ENCODE data around the gene ADO. TPM values are rescaled to one million over a fixed set of nuclear protein-coding genes. Genes with fewer than 3 reads are reported as not detected.

Gene ADO
- 23.4 TPM for total RNA-seq

DNA sequence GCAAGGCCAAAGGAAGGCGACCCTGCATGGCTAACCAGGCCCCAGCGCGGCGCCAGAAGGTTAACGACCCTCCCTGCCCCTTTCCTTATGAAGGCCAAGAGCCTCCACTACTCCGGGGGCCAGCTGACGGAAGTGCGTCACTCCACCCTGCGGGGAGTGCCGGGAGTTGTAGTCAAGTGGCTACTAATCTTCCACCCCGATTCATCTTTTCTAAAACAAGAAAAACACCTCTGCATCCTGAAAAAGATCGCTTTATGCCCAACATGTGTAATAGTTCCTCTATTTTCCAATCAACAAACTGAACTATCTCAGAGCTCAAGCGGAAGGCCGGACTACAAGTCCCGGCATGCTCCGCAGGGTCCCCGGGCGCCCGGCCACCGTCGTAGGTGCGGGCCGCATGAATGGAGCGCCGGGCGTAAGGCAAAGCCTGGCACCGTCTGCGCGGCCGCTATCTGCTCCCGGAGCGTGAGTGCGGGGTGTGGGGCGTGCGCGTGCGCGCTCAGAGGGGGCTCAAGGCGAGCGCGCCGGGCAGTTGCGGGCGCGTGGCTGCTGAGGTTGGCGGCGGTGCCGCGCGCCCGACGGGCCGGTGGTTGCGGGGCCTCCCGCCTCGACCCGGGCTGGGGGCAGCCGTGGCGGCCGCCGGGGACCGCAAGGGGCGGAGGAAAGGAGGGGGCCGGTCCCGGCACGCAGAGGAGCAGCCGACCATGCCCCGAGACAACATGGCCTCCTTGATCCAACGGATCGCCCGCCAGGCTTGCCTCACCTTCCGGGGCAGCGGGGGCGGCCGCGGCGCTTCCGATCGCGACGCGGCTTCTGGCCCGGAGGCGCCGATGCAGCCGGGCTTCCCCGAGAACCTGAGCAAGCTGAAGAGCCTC, at the start of gene ADO:
ADO (plus strand) TSS at position 365 of the 875 bp plus-strand sequence; CDS start at position 705, 340 bp downstream.
- H3K9me3 ChIP-seq (ENCODE audit: low read depth, low read length), result no peaks in the 10 kb centered on the region
- H3K27me3 ChIP-seq (ENCODE audit: insufficient read depth, low read length), result no peaks in the 10 kb centered on the region

GRCh38 chr10:62754963-62755362, 49.6 kb upstream of the ADO start:
- H3K27me3 ChIP-seq (ENCODE audit: insufficient read depth, low read length), result no peaks in the 10 kb centered on the region
- H3K4me1 ChIP-seq (ENCODE audit: insufficient read depth, low read length), result peaks cover 22% of the 10 kb centered on the region
- no peak overlapping the region for H3K4me3 ChIP-seq (ENCODE audit: low read length)
- H3K9me3 ChIP-seq (ENCODE audit: low read depth, low read length), result no peaks in the 10 kb centered on the region

More for the DNA sequence above, at the start of gene ADO:
- peaks cover 31% of the 10 kb centered on the region for H3K4me1 ChIP-seq (ENCODE audit: insufficient read depth, low read length)
- peak within 1 kb of the TSS; percentile 88 for H3K4me3 ChIP-seq (ENCODE audit: low read length)

DNA sequence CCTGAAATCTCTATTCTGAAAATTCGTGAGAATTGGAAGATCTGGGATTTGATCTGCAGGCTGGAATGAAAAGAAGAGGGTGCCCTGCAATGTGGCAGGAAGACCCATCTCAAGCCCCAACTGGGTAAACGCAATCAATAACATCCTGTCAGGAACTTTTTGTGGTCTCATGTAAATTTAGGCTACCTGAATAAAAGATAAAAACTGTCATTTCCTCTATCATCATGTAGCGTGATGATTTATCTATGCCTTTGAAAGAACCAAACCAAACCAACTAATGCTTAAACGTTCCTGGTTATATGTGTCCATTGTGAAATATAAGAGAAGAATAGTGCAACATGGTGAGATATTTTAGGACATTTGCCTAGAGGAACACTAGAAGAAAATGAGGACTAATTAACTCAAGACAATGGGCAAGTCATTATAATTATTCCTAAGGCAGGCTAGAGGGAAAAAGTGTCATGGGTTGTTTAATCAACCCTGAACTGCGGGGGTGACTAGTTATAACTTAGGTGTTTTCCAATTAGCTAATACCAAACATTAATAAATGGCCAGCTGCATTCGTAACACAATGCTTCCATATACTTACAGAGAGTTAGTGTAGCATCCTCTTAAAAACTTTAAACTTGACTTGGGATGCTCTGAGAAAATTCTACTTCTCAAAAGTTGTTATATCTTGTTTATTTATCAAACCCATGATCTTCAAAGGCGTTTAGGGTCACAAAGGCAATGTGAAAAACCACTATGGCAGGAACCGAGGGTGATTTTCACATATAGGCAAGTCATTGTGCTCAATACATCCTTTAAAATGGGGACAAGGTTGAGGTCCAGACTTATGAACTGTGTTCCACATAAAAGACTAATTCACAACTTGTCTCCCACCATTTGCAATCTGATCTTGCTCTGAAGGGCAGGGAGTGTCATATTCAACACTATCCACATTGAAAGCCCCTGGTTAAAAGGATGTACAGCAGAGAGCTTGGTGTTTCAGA, 48.6 kb upstream of the ADO start:
- Histone ChIP-seq H3K27me3 (ENCODE audit: insufficient read depth, low read length) (no peaks in the 10 kb centered on the region), H3K4me3 (ENCODE audit: low read length) (no peak overlapping the region), H3K9me3 (ENCODE audit: low read depth, low read length) (no peaks in the 10 kb centered on the region), H3K4me1 (ENCODE audit: insufficient read depth, low read length) (peaks cover 32% of the 10 kb centered on the region)

- Histone ChIP-seq H3K9me3 (ENCODE audit: low read depth, low read length) (no peaks in the 10 kb centered on the region), H3K27me3 (ENCODE audit: insufficient read depth, low read length) (no peaks in the 10 kb centered on the region), H3K4me3 (ENCODE audit: low read length) (no peak overlapping the region), H3K4me1 (ENCODE audit: insufficient read depth, low read length) (peaks cover 37% of the 10 kb centered on the region)
Measured at GRCh38 chr10:62759599-62760175, 44.8 kb upstream of the ADO start.

GRCh38 chr10:62760401-62760800, 44.1 kb upstream of the ADO start:
- H3K27me3 ChIP-seq (ENCODE audit: insufficient read depth, low read length), result no peaks in the 10 kb centered on the region
- no peaks in the 10 kb centered on the region for H3K9me3 ChIP-seq (ENCODE audit: low read depth, low read length)
- peaks cover 31% of the 10 kb centered on the region for H3K4me1 ChIP-seq (ENCODE audit: insufficient read depth, low read length)
- no peak overlapping the region for H3K4me3 ChIP-seq (ENCODE audit: low read length)

DNA sequence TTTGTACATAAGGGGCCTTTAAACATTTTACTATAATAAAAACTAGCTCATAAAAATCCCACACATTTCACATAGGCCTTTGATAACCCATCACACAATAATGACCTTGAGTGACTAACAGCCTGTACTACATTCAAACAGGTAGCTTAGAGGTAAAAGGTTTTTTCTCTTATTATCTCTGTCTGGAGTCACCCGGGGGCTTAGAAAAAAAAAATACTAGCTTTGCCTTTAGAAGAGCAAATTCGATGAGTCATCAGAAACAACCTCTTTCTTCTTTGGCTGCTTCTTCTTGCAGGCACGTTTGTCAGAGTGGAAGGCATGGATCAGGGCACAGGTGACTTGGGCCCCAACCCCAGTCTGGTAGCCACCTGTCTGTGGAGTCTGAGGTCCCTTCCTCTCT, 43.4 kb upstream of the ADO start:
- peaks cover 25% of the 10 kb centered on the region for H3K4me1 ChIP-seq (ENCODE audit: insufficient read depth, low read length)
- H3K9me3 ChIP-seq (ENCODE audit: low read depth, low read length), result no peaks in the 10 kb centered on the region
- H3K4me3 ChIP-seq (ENCODE audit: low read length), result no peak overlapping the region
- no peaks in the 10 kb centered on the region for H3K27me3 ChIP-seq (ENCODE audit: insufficient read depth, low read length)

GRCh38 chr10:62763155-62763554, 41.4 kb upstream of the ADO start:
- Histone ChIP-seq H3K9me3 (ENCODE audit: low read depth, low read length) (no peaks in the 10 kb centered on the region), H3K4me3 (ENCODE audit: low read length) (no peak overlapping the region), H3K27me3 (ENCODE audit: insufficient read depth, low read length) (no peaks in the 10 kb centered on the region), H3K4me1 (ENCODE audit: insufficient read depth, low read length) (peaks cover 22% of the 10 kb centered on the region)

GRCh38 chr10:62764011-62764410, 40.5 kb upstream of the ADO start:
- no peaks in the 10 kb centered on the region for H3K9me3 ChIP-seq (ENCODE audit: low read depth, low read length)
- no peak overlapping the region for H3K4me3 ChIP-seq (ENCODE audit: low read length)
- peaks cover 22% of the 10 kb centered on the region for H3K4me1 ChIP-seq (ENCODE audit: insufficient read depth, low read length)
- H3K27me3 ChIP-seq (ENCODE audit: insufficient read depth, low read length), result no peaks in the 10 kb centered on the region

- Histone ChIP-seq H3K27me3 (ENCODE audit: insufficient read depth, low read length) (no peaks in the 10 kb centered on the region), H3K9me3 (ENCODE audit: low read depth, low read length) (no peaks in the 10 kb centered on the region), H3K4me3 (ENCODE audit: low read length) (no peak overlapping the region), H3K4me1 (ENCODE audit: insufficient read depth, low read length) (peaks cover 7% of the 10 kb centered on the region)
Measured at GRCh38 chr10:62765726-62766125, 38.8 kb upstream of the ADO start.

- Histone ChIP-seq H3K27me3 (ENCODE audit: insufficient read depth, low read length) (no peaks in the 10 kb centered on the region), H3K4me1 (ENCODE audit: insufficient read depth, low read length) (peaks cover under 1% of the 10 kb centered on the region), H3K4me3 (ENCODE audit: low read length) (no peak overlapping the region), H3K9me3 (ENCODE audit: low read depth, low read length) (no peaks in the 10 kb centered on the region)
Measured at GRCh38 chr10:62766386-62766785, 38.1 kb upstream of the ADO start.

- H3K9me3 ChIP-seq (ENCODE audit: low read depth, low read length), result no peaks in the 10 kb centered on the region
- no peak overlapping the region for H3K4me3 ChIP-seq (ENCODE audit: low read length)
- no peaks in the 10 kb centered on the region for H3K27me3 ChIP-seq (ENCODE audit: insufficient read depth, low read length)
- no peaks in the 10 kb centered on the region for H3K4me1 ChIP-seq (ENCODE audit: insufficient read depth, low read length)
Measured at GRCh38 chr10:62769574-62770242, 34.8 kb upstream of the ADO start.

DNA sequence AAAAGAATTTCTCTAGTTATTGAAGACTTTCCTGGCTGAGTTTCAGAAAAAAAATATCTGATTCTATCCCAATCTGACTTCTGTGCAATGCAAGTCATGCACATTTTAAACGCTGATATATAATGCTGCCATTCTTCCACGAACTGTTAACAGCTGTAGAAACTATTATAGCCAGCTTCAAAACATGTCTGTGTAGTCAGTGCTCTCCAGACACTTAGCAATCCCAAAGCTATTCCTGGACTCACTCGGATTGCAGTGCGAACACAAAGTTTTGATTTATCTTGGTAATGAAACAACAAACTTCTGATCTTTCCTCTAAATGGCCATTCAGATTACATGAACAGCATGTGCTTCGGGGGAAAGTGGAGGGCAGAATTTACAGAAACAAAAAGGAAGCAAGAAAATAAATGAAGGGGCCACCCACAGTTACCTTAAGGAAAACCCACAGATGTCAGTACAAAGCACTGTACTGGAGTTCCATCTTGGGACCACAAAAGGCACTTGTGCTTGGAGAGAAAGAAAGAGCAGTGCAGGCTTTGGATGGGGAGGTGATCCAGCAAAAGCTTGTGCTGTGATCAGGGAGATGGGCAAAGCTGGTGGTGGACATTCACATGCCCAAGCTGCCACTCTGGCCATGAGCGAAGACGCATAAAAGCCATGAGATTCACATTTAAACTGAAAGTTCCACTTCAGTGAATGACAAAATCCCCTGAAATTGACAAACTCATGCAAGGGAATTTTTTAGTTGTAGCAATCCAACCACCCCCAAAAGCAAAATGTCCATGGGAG, 32.1 kb upstream of the ADO start:
- H3K4me1 ChIP-seq (ENCODE audit: insufficient read depth, low read length), result no peaks in the 10 kb centered on the region
- no peaks in the 10 kb centered on the region for H3K9me3 ChIP-seq (ENCODE audit: low read depth, low read length)
- no peak overlapping the region for H3K4me3 ChIP-seq (ENCODE audit: low read length)
- H3K27me3 ChIP-seq (ENCODE audit: insufficient read depth, low read length), result no peaks in the 10 kb centered on the region

GRCh38 chr10:62778125-62778524, 26.4 kb upstream of the ADO start:
- Histone ChIP-seq H3K4me3 (ENCODE audit: low read length) (no peak overlapping the region), H3K4me1 (ENCODE audit: insufficient read depth, low read length) (peaks cover 14% of the 10 kb centered on the region), H3K9me3 (ENCODE audit: low read depth, low read length) (no peaks in the 10 kb centered on the region), H3K27me3 (ENCODE audit: insufficient read depth, low read length) (no peaks in the 10 kb centered on the region)
